CD4-positive, alpha-beta T cell (primary cell): Measurements from ENCODE around the gene SNX13. TPM values are rescaled to one million over a fixed set of nuclear protein-coding genes. Genes with fewer than 3 reads are reported as not detected.

Experiments
- ATAC-seq: fragments of 200-7000 bp; cut with Tn5 transposase; one replicate; pipeline ENCODE4 v1.10.0; 2022; ENCODE audit warnings: mild to moderate bottlenecking; ENCODE audit not compliant: poor library complexity
- CTCF ChIA-PET: fragments of 350-600 bp; sonication (Branson Sonifier 250); formaldehyde crosslinking; loops from one replicate; lab custom pipeline; 2021; ENCODE audit warnings: antibody characterized with exemption, inconsistent platforms; lab: Charles Lee
- POLR2A ChIA-PET: fragments of 350-600 bp; sonication (Branson Sonifier 250); formaldehyde crosslinking; loops from one replicate; lab custom pipeline; 2021; ENCODE audit warnings: antibody characterized with exemption, inconsistent platforms; lab: Charles Lee
- DNase-seq, 14 experiments: peaks; one replicate each; pipeline ENCODE4 v3.0.0-alpha.2; 2013 to 2020; ENCODE audit warnings: mixed read lengths in 2 of 14
- H3K27ac ChIP-seq, 2 donors: one replicate each; pipeline versions ENCODE4 v1.5.1 to v1.7.0; 2013; ENCODE audit warnings: low read length in 2 of 2, low read depth in 1 of 2, mild to moderate bottlenecking in 1 of 2
- H3K27me3 ChIP-seq, 2 experiments: 1 replicate in 1 of 2; 2 replicates in 1 of 2; pipeline versions ENCODE4 v1.6.1 to v1.7.0; 2013; ENCODE audit warnings: low read length in 2 of 2, control low read depth in 1 of 2, mild to moderate bottlenecking in 1 of 2, moderate library complexity in 1 of 2; ENCODE audit not compliant: insufficient read depth in 2 of 2, control insufficient read depth in 1 of 2
- H3K36me3 ChIP-seq: one replicate; pipeline ENCODE4 v1.6.1; 2013; ENCODE audit warnings: low read length, control low read depth; ENCODE audit not compliant: insufficient read depth
- H3K4me1 ChIP-seq: one replicate; pipeline ENCODE4 v1.6.1; 2013; ENCODE audit warnings: low read length, control low read depth; ENCODE audit not compliant: insufficient read depth
- H3K4me3 ChIP-seq: one replicate; pipeline ENCODE4 v1.5.1; 2013; ENCODE audit warnings: mild to moderate bottlenecking, low read length, moderate library complexity
- H3K9me3 ChIP-seq, 2 experiments: 1 replicate in 1 of 2; 2 replicates in 1 of 2; pipeline versions ENCODE4 v1.6.1 to v1.7.0; 2013; ENCODE audit warnings: low read length in 2 of 2, mild to moderate bottlenecking in 2 of 2, control low read depth in 1 of 2, moderate library complexity in 1 of 2; ENCODE audit not compliant: control insufficient read depth in 1 of 2, insufficient read depth in 1 of 2
- H3K27ac Mint-ChIP-seq: one replicate; pipeline ENCODE4 v1.8.0; 2020; ENCODE audit warnings: mixed read lengths
- H3K27me3 Mint-ChIP-seq: one replicate; pipeline ENCODE4 v1.8.0; 2021; ENCODE audit warnings: mixed read lengths
- H3K36me3 Mint-ChIP-seq: one replicate; pipeline ENCODE4 v1.8.0; 2021; ENCODE audit warnings: low read depth, mixed read lengths
- H3K4me1 Mint-ChIP-seq: one replicate; pipeline ENCODE4 v1.8.0; 2021; ENCODE audit warnings: low read depth, mixed read lengths
- H3K4me3 Mint-ChIP-seq: one replicate; pipeline ENCODE4 v1.8.0; 2020; ENCODE audit warnings: mild to moderate bottlenecking, mixed read lengths
- H3K9me3 Mint-ChIP-seq: one replicate; pipeline ENCODE4 v1.8.0; 2020; ENCODE audit warnings: mixed read lengths
- CTCF ChIP-seq: fragments of 200-600 bp; IDR thresholded peaks from one replicate; pipeline ENCODE4 v1.8.0; 2022; ENCODE audit warnings: antibody characterized with exemption, mild to moderate bottlenecking
- intact Hi-C, 2 experiments: fragments of 100-400 bp; cut with DNase I in 1 of 2; cut with micrococcal nuclease in 1 of 2; formaldehyde crosslinking; loops; one replicate each; pipeline versions ENCODE4 v1.15.1 to v1.9.0; 2023 to 2025; cut with DNase I, micrococcal nuclease
- total RNA-seq, 174 experiments: library from RNA in 2 of 174; stranded (reverse) in 2 of 174; gene quantifications; one replicate each; pipeline ENCODE4 v1.2.3 and lab custom pipeline; 2021 to 2026

The SNX13 gene
- total RNA-seq, 2 experiments from 2014 or later, result 24.0 to 25.8 TPM

- peaks cover 26% of the 10 kb centered on the region for H3K4me1 Mint-ChIP-seq
- Histone ChIP-seq H3K9me3 (peaks cover 3 to 15% of the 10 kb centered on the region in 2 experiments), H3K36me3 (peaks cover 4% of the 10 kb centered on the region), H3K4me1 (no peaks in the 10 kb centered on the region), H3K27me3 (no peaks in the 10 kb centered on the region), H3K27ac (no peak overlapping the region), H3K4me3 (no peak overlapping the region)
- peaks cover 6% of the 10 kb centered on the region for H3K9me3 Mint-ChIP-seq
- ATAC-seq (no peak), DNase-seq (no peak)
- H3K27me3 Mint-ChIP-seq, result no peaks in the 10 kb centered on the region
- CTCF ChIA-PET, result no interaction called here
- peaks cover 9% of the 10 kb centered on the region for H3K36me3 Mint-ChIP-seq
- no peak overlapping the region for H3K4me3 Mint-ChIP-seq
- POLR2A ChIA-PET, result no interaction called here
- intact Hi-C loops, result no loop called here
- H3K27ac Mint-ChIP-seq, result no peak overlapping the region
- no peak for TF ChIP-seq CTCF
Observed at GRCh38 chr7:17915796-17916195, 24.5 kb downstream of the SNX13 start.

GRCh38 chr7:17915168-17915567, 25.1 kb downstream of the SNX13 start:
- ChIA-PET CTCF (no interaction called here), POLR2A (no interaction called here)
- H3K27ac ChIP-seq, result no peak overlapping the region
- peaks cover 27% of the 10 kb centered on the region for H3K4me1 Mint-ChIP-seq
- H3K36me3 Mint-ChIP-seq, result peaks cover 16% of the 10 kb centered on the region
- H3K4me3 Mint-ChIP-seq, result no peak overlapping the region
- no peak for DNase-seq
- H3K4me3 ChIP-seq, result no peak overlapping the region
- no peaks in the 10 kb centered on the region for H3K27me3 ChIP-seq
- H3K27ac Mint-ChIP-seq, result no peak overlapping the region
- ATAC-seq, result no peak
- intact Hi-C loops, result no loop called here
- peaks cover 4% of the 10 kb centered on the region for H3K36me3 ChIP-seq
- H3K27me3 Mint-ChIP-seq, result no peaks in the 10 kb centered on the region
- no peak for TF ChIP-seq CTCF
- H3K9me3 ChIP-seq, result peaks cover 3 to 15% of the 10 kb centered on the region in 2 experiments
- H3K9me3 Mint-ChIP-seq, result peaks cover 12% of the 10 kb centered on the region
- H3K4me1 ChIP-seq, result no peaks in the 10 kb centered on the region

GRCh38 chr7:17913250-17913649, 27.0 kb downstream of the SNX13 start:
- Histone ChIP-seq H3K36me3 (peaks cover 6% of the 10 kb centered on the region), H3K9me3 (peaks cover 3 to 15% of the 10 kb centered on the region in 2 experiments), H3K4me3 (no peak overlapping the region), H3K27ac (no peak overlapping the region), H3K4me1 (no peaks in the 10 kb centered on the region), H3K27me3 (no peaks in the 10 kb centered on the region)
- ChIA-PET POLR2A (no interaction called here), CTCF (no interaction called here)
- Mint-ChIP-seq H3K4me3 (no peak overlapping the region), H3K4me1 (peaks cover 34% of the 10 kb centered on the region), H3K9me3 (peaks cover 12% of the 10 kb centered on the region), H3K27ac (no peak overlapping the region), H3K27me3 (no peaks in the 10 kb centered on the region), H3K36me3 (peaks cover 33% of the 10 kb centered on the region)
- intact Hi-C loops, result no loop called here
- DNase-seq (no peak), ATAC-seq (no peak)
- TF ChIP-seq CTCF, result no peak
